GM23338 (cell line): ENCODE data around the gene GNAZ. TPM values are rescaled to one million over a fixed set of nuclear protein-coding genes. Genes with fewer than 3 reads are reported as not detected.

Experiments used
- ATAC-seq: fragments of 200-7000 bp; cut with Tn5 transposase; 3 replicates; pipeline ENCODE4 v1.9.1; 2020
- DNase-seq: peaks from one replicate; pipeline ENCODE4 v3.0.0-alpha.2; 2015; ENCODE audit warnings: low spot score
- H2AFZ ChIP-seq: fragments of 200-600 bp; sonication (generic); 2 replicates; pipeline ENCODE4 v1.8.0; 2016; ENCODE audit warnings: antibody characterized with exemption, mild to moderate bottlenecking, moderate library complexity
- H3F3A ChIP-seq: fragments of 200-600 bp; sonication (generic); replicated peaks from 2 replicates; pipeline ENCODE4 v1.8.0; 2017; ENCODE audit warnings: antibody characterized with exemption, mixed run types, low read depth
- H3K27ac ChIP-seq: fragments of 200-600 bp; sonication (generic); 2 replicates; pipeline ENCODE4 v1.6.1; 2016; ENCODE audit warnings: low read depth
- H3K27me3 ChIP-seq: fragments of 200-600 bp; sonication (generic); 2 replicates; pipeline ENCODE4 v1.8.0; 2016; ENCODE audit warnings: mild to moderate bottlenecking, mixed run types, moderate library complexity; ENCODE audit not compliant: insufficient read depth
- H3K36me3 ChIP-seq: fragments of 200-600 bp; sonication (generic); 2 replicates; pipeline ENCODE4 v1.8.0; 2016; ENCODE audit warnings: mild to moderate bottlenecking; ENCODE audit not compliant: insufficient read depth
- H3K4me1 ChIP-seq: fragments of 200-600 bp; sonication (generic); 2 replicates; pipeline ENCODE4 v1.8.0; 2016; ENCODE audit warnings: mild to moderate bottlenecking, moderate library complexity; ENCODE audit not compliant: insufficient read depth
- H3K4me2 ChIP-seq: fragments of 200-600 bp; sonication (generic); 2 replicates; pipeline ENCODE4 v1.7.1; 2017; ENCODE audit warnings: mixed run types
- H3K4me3 ChIP-seq: fragments of 200-600 bp; sonication (generic); 2 replicates; pipeline ENCODE4 v1.6.1; 2016; ENCODE audit warnings: mixed run types
- H3K79me2 ChIP-seq: fragments of 200-600 bp; sonication (generic); replicated peaks from 2 replicates; pipeline ENCODE4 v1.8.0; 2017; ENCODE audit warnings: mild to moderate bottlenecking; ENCODE audit not compliant: insufficient read depth
- H3K9me2 ChIP-seq: fragments of 200-600 bp; sonication (generic); 2 replicates; pipeline ENCODE4 v1.8.0; 2017; ENCODE audit not compliant: insufficient read depth
- H4K20me1 ChIP-seq: fragments of 200-600 bp; sonication (generic); replicated peaks from 2 replicates; pipeline ENCODE4 v1.8.0; 2017; ENCODE audit warnings: mild to moderate bottlenecking; ENCODE audit not compliant: insufficient read depth
- H3K27ac Mint-ChIP-seq: 2 replicates; pipeline ENCODE4 v1.8.0; 2020; ENCODE audit warnings: inconsistent platforms, mild to moderate bottlenecking, moderate library complexity, mixed read lengths
- H3K27me3 Mint-ChIP-seq: 3 replicates; pipeline ENCODE4 v1.8.0; 2022; ENCODE audit warnings: low read depth, mild to moderate bottlenecking, moderate library complexity, mixed read lengths, inconsistent platforms; ENCODE audit not compliant: insufficient read depth, poor library complexity
- H3K36me3 Mint-ChIP-seq: 3 replicates; pipeline ENCODE4 v1.8.0; 2021; ENCODE audit warnings: low read depth, mild to moderate bottlenecking, inconsistent platforms, moderate library complexity, mixed read lengths
- H3K4me1 Mint-ChIP-seq: 3 replicates; pipeline ENCODE4 v1.8.0; 2020; ENCODE audit warnings: mild to moderate bottlenecking, inconsistent platforms, mixed read lengths
- H3K4me3 Mint-ChIP-seq: 3 replicates; pipeline ENCODE4 v1.8.0; 2021; ENCODE audit warnings: moderate library complexity, mild to moderate bottlenecking, inconsistent platforms, mixed read lengths
- H3K9me3 Mint-ChIP-seq: 3 replicates; pipeline ENCODE4 v1.8.0; 2020; ENCODE audit warnings: moderate library complexity, mild to moderate bottlenecking, inconsistent platforms, mixed read lengths
- CREB1 ChIP-seq: fragments of 250-450 bp; sonication (Bioruptor Pico); IDR thresholded peaks from 2 replicates; pipeline ENCODE4 v1.5.0; 2020; ENCODE audit warnings: low read depth, mild to moderate bottlenecking, moderate library complexity
- CTCF ChIP-seq, 2 experiments: fragments of 200-600 bp in 1 of 2; sonication (generic) in 1 of 2; conservative IDR thresholded peaks; 2 replicates each; pipeline versions ENCODE4 v1.5.1 to v1.6.1; 2016 to 2017; ENCODE audit warnings: antibody characterized with exemption in 2 of 2, low read depth in 2 of 2, mild to moderate bottlenecking in 2 of 2, moderate library complexity in 1 of 2
- ETS1 ChIP-seq: IDR thresholded peaks from 2 replicates; pipeline ENCODE4 v1.6.1; 2016; ENCODE audit warnings: antibody characterized with exemption
- EZH2 ChIP-seq: fragments of 200-600 bp; sonication (generic); IDR thresholded peaks from one replicate; pipeline ENCODE4 v1.8.0; 2017; ENCODE audit warnings: antibody characterized with exemption, mild to moderate bottlenecking, low read depth; ENCODE audit not compliant: unreplicated experiment
- EZH2phosphoT487 ChIP-seq: fragments of 200-600 bp; sonication (generic); IDR thresholded peaks from one replicate; pipeline ENCODE4 v1.8.1; 2018; ENCODE audit warnings: antibody characterized with exemption; ENCODE audit not compliant: unreplicated experiment
- JUNB ChIP-seq: IDR thresholded peaks from one replicate; pipeline ENCODE4 v1.6.1; 2016; ENCODE audit warnings: antibody characterized with exemption; ENCODE audit not compliant: unreplicated experiment
- NANOG ChIP-seq: IDR thresholded peaks from 2 replicates; pipeline ENCODE4 v1.6.1; 2016; ENCODE audit warnings: antibody characterized with exemption, borderline replicate concordance
- POLR2AphosphoS5 ChIP-seq: IDR thresholded peaks from 2 replicates; pipeline ENCODE4 v1.6.1; 2016; ENCODE audit warnings: antibody characterized with exemption, low read depth
- STAT1 ChIP-seq: IDR thresholded peaks from one replicate; pipeline ENCODE4 v1.6.1; 2016; ENCODE audit warnings: antibody characterized with exemption; ENCODE audit not compliant: unreplicated experiment
- ZNF114 ChIP-seq: fragments of 250-450 bp; sonication (Bioruptor Pico); IDR thresholded peaks from 2 replicates; pipeline ENCODE4 v1.5.0; 2020; ENCODE audit warnings: mild to moderate bottlenecking, moderate library complexity
- ZNF331 ChIP-seq: fragments of 250-450 bp; sonication (Bioruptor Pico); IDR thresholded peaks from 2 replicates; pipeline ENCODE4 v1.5.0; 2020; ENCODE audit warnings: low read depth, mild to moderate bottlenecking, moderate library complexity
- ZNF462 ChIP-seq: fragments of 250-450 bp; sonication (Bioruptor Pico); IDR thresholded peaks from 2 replicates; pipeline ENCODE4 v1.5.0; 2020; ENCODE audit warnings: mild to moderate bottlenecking, moderate library complexity
- polyA plus RNA-seq: library from polyadenylated mRNA; unstranded; fragments of >200 nt; fragmentation: Nextera tagmentation; extraction: Ambion mirVana; gene quantifications from 2 replicates; pipeline ENCODE4 v1.2.1, GENCODE V29; 2016
- total RNA-seq: library from RNA; depleted of rRNA; stranded (reverse); fragments of >200 nt; shearing (Covaris generic); gene quantifications from 2 replicates; pipeline ENCODE4 v1.2.3, GENCODE V29; 2014
- TF ChIP-seq, protein P1 (sequence below): IDR thresholded peaks from one replicate; pipeline ENCODE4 v1.6.1; 2018; ENCODE audit warnings: antibody characterized with exemption; ENCODE audit not compliant: unreplicated experiment

GNAZ gene
- total and polyA plus RNA-seq, 2 experiments from 2014 or later, result 2.9 to 11.1 TPM

GRCh38 chr22:23097412-23098229 is 27.3 kb downstream of the GNAZ start:
- no peaks in the 10 kb centered on the region for H3K79me2 ChIP-seq
- no peaks in the 10 kb centered on the region for H3F3A ChIP-seq
- Mint-ChIP-seq H3K4me3 (no peak overlapping the region), H3K27ac (no peak overlapping the region), H3K4me1 (no peaks in the 10 kb centered on the region), H3K27me3 (peaks cover 10% of the 10 kb centered on the region), H3K9me3 (no peaks in the 10 kb centered on the region), H3K36me3 (no peaks in the 10 kb centered on the region; the same call in 2 of the 3 replicates)
- no peaks in the 10 kb centered on the region for H3K9me2 ChIP-seq
- ATAC-seq (no peak), DNase-seq (no peak)
- no peaks in the 10 kb centered on the region for H3K27me3 ChIP-seq
- no peak overlapping the region for H2AFZ ChIP-seq
- TF ChIP-seq STAT1 (no peak), ZNF114 (CRISPR knock-in tag) (no peak), POLR2AphosphoS5 (no peak), ZNF462 (CRISPR knock-in tag) (no peak), EZH2 (no peak), JUNB (no peak), CREB1 (CRISPR knock-in tag) (no peak), NANOG (no peak), ZNF331 (CRISPR knock-in tag) (no peak), CTCF (conservative IDR thresholded peaks at IDR 0.05; ENCODE audit: low read depth in 2 of 2) (no peak), ETS1 (no peak), EZH2phosphoT487 (no peak)
- TF ChIP-seq, protein P1, sequence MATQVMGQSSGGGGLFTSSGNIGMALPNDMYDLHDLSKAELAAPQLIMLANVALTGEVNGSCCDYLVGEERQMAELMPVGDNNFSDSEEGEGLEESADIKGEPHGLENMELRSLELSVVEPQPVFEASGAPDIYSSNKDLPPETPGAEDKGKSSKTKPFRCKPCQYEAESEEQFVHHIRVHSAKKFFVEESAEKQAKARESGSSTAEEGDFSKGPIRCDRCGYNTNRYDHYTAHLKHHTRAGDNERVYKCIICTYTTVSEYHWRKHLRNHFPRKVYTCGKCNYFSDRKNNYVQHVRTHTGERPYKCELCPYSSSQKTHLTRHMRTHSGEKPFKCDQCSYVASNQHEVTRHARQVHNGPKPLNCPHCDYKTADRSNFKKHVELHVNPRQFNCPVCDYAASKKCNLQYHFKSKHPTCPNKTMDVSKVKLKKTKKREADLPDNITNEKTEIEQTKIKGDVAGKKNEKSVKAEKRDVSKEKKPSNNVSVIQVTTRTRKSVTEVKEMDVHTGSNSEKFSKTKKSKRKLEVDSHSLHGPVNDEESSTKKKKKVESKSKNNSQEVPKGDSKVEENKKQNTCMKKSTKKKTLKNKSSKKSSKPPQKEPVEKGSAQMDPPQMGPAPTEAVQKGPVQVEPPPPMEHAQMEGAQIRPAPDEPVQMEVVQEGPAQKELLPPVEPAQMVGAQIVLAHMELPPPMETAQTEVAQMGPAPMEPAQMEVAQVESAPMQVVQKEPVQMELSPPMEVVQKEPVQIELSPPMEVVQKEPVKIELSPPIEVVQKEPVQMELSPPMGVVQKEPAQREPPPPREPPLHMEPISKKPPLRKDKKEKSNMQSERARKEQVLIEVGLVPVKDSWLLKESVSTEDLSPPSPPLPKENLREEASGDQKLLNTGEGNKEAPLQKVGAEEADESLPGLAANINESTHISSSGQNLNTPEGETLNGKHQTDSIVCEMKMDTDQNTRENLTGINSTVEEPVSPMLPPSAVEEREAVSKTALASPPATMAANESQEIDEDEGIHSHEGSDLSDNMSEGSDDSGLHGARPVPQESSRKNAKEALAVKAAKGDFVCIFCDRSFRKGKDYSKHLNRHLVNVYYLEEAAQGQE, result no peak
- no peaks in the 10 kb centered on the region for H3K36me3 ChIP-seq
- H3K27ac ChIP-seq, result no peak overlapping the region
- H4K20me1 ChIP-seq, result no peaks in the 10 kb centered on the region; the same call in 1 of the 2 replicates
- H3K4me1 ChIP-seq, result no peaks in the 10 kb centered on the region
- H3K4me3 ChIP-seq, result no peak overlapping the region
- H3K4me2 ChIP-seq, result no peak overlapping the region
